ENCODE data around the gene PIGP.
"Not testable (repeated sequence)": the region's sequence is repeated elsewhere in the genome, so short reads cannot be mapped to it uniquely, and the experiment has no call there.

DNA sequence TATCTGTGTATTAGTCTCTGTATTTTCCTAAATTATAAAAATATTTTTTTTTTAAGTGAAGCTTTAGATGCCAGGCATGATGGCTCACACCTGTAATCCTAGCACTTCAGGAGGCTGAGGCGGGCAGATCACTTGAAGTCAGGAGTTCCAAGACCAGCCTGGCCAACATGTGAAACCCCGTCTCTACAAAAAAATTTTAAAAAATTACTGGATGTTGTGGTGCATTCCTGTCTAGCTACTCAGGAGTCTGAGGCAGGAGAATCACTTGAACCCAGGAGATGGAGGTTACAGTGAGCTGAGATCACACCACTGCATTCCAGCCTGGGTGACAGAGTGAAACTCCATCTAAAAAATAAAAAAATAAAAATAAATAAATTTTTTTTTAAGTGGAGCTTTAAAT, 43.6 kb upstream of the PIGP start:
- TF ChIP-seq, protein P1, sequence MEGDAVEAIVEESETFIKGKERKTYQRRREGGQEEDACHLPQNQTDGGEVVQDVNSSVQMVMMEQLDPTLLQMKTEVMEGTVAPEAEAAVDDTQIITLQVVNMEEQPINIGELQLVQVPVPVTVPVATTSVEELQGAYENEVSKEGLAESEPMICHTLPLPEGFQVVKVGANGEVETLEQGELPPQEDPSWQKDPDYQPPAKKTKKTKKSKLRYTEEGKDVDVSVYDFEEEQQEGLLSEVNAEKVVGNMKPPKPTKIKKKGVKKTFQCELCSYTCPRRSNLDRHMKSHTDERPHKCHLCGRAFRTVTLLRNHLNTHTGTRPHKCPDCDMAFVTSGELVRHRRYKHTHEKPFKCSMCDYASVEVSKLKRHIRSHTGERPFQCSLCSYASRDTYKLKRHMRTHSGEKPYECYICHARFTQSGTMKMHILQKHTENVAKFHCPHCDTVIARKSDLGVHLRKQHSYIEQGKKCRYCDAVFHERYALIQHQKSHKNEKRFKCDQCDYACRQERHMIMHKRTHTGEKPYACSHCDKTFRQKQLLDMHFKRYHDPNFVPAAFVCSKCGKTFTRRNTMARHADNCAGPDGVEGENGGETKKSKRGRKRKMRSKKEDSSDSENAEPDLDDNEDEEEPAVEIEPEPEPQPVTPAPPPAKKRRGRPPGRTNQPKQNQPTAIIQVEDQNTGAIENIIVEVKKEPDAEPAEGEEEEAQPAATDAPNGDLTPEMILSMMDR (IDR thresholded peaks at IDR 0.05; ENCODE audit: low read depth, low read length, poor library complexity, severe bottlenecking), result not testable (repeated sequence)
- not testable (repeated sequence) for TF ChIP-seq EZH2phosphoT487 (IDR thresholded peaks at IDR 0.05; ENCODE audit: borderline replicate concordance, low read length)
